LHCN-M2 (cell line): Measurements from ENCODE around the gene SPACA7. TPM values are rescaled to one million over a fixed set of nuclear protein-coding genes. Genes with fewer than 3 reads are reported as not detected.
A peak's percentile ranks its signal among the peaks of the same experiment; 100 is the strongest.
"Not testable (repeated sequence)": the region's sequence is repeated elsewhere in the genome, so short reads cannot be mapped to it uniquely, and the experiment has no call there.

ENCODE experiments used
- DNase-seq: peaks from one replicate; pipeline ENCODE4 v3.0.0-alpha.2; 2012; ENCODE audit warnings: low read depth
- total RNA-seq: library from RNA; depleted of rRNA; stranded (reverse); fragments of >200 nt; gene quantifications from 2 replicates; pipeline ENCODE4 v1.2.3, GENCODE V29; 2014

Gene SPACA7
- total RNA-seq, 1 experiment from 2014 or later = not detected

DNA sequence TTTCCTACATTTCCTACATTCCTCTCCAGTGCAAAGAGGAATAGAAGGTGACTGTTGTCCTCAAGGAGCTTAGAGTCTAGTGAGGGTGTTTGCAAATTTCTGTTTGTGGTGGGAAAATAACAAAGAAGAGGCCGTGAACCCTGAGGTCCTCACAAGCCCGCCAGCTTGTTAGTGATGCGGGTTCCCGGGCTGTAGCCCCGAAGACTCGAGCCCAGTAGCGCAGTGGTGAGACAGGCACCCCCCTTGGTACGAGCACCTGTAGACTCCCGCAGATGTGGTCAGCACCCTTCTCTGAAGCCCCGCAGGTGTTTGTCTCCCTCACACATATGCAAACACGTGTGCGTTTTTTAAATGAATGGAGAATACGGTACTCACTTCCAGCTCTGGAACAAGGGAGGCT, 26.5 kb upstream of the SPACA7 start:
- no peak for DNase-seq

DNA sequence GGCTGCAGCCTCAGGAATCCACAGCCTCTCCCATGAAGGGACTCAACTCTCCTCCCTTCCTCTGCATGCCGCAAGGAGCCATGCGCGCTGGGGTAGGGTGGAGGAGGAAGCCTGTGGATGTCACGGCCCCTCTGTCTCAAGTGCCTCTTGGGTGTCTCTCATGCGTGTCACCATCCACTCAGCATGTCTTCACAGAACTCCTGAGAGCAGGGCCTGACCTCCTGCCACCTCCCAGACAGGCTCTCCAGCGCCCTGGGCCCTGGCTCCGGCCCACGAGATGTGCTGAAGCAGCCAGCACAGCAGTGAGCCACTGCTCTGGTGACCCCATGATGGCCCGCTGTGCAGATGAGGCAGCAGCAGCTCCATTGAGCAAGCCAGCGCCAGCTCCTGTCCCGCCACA, 25.9 kb upstream of the SPACA7 start:
- DNase-seq = no peak

DNA sequence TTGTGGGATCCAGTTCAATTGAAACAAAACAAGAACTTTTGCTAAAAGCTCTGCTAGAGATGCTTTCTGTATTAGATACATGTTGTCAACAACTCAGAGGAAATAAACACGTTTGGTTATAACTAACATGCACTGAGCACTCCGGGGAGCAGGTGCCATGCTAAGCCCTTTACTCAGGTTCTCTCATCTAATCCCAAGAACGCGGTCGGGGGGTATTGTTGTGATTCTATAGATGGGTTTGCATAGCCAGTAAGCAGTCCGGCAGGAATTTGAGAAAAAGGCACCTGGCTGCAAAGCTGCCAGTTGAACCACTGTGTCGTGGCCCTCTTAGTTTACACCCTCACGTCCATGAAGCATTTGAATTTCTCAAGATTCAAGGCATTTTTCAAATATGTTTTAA, 24.3 kb upstream of the SPACA7 start:
- no peak for DNase-seq

DNA sequence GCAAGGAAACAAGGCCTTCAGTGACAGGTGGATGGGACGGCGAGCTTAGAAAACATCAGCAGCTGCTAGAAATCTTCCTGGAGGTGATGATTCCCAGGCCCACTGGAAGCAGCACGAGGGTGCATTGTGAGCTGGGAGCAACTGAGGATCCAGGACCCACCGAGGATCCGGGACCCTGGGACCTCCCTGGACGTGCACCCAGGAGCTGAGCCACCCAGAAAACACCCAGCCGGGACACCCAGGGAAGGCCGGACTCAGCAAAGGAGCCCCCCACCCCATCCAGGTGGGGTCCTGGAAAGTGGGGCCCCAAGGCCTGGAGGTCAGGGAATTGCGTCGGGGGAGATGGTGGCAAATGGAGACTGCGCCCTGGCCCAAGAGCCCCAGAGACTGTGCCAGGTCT, 22.3 kb upstream of the SPACA7 start:
- no peak for DNase-seq

DNA sequence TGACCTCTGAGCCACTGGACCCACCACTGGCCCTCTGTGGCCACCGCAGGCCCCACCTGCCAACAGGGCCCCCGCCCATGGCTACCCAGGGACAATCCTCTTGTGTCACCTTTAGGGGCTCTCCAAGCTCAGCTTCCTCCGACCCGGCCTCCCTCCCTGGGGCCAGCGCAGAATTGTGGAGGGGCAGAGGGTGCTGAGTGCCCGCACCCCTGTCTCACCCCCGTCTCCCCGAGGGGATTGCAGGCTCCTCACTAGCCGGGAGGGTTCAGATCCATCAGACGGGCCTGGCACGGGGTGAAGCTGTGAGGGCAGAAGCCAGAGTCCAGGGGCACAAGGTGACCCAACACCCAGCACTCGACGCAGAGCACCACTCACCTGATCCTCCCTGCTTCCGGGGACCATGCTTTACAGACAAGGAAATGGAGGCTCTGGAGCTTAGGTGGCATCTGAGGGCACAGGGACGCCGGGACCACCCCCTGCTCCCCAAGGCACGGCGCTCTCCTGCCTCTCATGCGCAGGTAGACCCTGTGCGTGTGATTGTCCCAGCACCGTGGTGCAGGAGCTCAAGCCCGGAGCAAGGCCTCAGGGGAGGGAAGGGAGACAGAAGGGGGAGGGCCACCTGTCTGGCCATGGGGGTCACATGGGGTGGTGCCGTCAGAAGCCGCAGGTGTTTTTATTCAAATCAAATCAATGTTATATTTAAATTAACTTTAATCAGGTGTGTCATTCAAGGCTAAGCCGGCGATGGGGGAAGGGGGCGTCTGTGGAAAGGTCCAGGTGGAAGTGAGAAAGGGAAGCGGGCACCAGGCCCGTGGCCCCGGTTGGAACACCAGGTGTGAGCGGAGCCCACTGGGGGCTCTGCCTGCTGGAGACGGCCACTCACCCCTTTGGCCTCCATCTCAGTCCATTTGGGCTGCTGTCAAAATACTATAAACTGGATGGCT, 21.6 kb upstream of the SPACA7 start:
- DNase-seq = no peak

DNA sequence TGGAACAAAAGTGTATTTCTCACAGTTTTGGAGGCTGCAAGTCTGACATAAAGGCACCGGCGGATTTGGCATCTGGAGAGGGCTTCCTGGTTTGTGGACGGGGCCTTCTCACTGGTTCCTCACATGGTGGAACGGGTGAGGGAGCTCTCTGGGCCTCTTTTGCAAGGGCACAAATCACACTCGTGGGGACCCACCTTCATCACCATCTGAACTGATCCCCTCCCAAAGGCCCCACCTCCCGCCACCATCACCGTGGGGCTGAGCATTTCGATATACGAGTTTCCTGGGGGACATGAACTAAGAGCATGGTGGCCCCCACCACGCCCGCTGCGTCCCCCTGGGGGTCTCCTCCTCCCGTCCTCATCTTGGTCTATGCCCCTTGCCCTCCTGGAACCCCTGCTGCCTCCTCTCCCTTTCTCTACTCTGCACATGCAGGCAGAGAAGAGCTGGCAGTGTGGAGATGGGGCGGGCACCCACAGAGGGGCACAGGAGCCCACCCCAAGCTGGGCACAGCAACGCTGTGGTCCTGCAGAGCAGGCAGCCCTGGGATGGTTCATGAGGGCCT, 20.8 kb upstream of the SPACA7 start:
- DNase-seq = no peak

DNA sequence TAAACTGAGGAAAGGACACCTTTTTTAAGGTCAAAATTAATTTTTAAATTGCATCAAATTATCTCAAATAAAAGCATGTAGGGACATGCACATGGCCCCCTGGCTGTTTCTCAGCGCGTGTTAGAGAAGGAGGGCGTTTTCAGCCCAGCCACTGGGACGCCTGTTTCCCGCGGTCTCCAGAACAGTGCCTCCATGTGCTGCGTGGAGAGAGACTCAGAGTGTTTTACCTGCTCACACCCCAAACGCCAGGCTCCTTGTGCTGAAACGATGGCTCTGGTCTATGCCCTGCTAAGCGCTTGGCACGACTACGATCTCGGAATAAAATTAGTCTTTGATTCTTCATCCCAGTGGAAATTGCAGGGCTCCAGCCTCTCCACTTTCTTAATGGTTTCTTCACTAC, 20.0 kb upstream of the SPACA7 start:
- no peak for DNase-seq

DNA sequence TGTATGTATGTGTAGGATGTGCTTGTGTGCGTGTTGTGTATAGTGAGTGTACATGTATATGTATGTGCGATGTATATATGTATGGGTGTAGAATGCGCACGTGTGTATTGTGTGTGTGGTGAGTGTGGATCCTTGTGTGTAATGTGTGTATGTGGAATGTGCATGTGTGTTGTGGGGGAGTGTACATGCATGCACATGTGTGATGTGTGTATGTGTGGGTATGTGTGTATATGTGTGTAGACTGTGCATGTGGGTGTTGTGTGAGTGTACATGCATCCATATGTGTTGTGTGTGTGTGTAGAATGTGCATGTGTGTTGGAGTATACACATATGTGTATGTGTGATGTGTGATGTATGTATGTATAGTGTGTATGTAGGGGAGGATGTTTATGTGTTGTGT, 18.0 kb upstream of the SPACA7 start:
- no peak for DNase-seq

DNA sequence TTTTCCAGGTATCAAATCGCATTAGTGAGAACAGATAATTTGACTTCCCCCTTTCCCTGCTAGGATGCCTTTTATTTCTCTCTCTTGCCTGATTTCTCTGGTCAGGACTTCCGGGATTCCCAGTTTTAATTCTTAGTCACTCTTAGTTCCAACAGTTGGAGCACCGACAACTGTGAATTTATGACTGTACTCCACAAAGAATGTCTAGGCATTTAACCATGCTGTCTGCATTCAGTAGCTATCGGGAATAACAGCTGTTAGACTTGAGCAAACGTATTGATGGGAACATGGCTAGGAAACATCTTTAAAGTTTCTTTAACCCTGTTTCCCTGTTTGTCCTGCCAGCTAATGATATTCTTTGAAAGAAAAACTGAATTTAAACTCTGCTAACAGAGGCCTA, 14.1 kb upstream of the SPACA7 start:
- no peak for DNase-seq

DNA sequence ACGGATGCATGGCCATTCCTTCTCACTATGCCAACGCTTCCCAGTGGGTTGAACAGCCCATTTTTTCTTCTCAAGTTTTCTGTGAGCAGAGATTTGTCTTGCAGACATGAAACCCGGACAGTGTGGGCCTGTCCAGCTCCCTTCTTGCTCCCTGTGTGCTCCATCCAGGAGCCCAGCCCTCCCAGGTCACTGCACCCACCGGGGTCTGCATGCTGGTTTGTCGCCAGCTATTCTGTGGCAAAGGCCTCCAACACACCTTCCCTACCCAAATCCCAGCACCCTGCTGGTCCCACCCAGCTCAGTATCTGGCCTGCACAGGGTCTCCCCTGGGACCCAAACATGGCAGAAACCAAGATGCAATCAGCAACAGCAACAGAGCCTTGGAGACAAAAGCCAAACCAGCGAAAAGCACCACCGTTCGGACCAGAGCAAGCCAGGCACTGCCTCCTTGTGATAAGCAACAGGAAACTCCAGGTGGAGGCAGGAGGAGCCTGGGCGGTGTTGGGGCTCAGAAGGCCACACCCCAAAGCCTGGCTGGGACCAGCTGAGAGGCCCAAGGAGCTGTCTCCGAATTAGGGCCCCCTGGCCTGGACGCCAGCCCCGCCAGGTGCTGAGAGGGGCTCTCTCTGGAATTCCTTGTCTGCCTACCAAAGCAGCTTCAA, 12.2 kb upstream of the SPACA7 start:
- DNase-seq = no peak

DNA sequence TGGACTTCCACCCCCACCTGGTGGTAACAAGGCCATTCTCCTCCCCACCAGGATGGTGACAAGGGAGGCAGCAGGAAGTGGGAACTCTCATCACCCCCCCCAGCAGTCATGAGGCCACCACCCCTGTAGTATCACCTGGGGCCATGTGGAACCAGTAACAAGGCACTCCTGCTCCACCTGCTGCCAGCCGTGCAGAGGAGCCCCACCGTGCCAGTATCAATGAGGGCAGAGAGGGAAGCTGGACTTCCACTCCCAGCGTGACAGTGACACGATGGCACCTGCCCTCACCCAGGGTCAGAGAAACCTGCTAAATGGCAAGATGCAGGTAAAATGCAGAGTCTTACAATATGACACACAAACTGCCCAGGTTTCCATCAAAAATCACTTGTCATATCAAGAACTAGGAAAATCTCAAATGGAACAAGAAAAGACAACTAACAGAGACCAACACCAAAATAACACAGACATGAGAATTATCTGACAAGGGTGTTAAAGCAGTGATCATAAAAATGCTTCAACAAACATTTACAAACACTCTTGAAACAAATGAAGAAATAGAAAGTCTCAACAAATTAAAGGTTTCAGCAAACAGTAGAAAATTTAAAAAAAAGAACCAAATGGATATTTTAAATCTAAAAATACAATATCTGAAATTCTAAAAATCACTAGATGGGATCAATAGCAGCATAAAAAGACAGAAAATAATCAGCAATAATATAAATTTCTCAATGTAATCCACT, 9.1 kb upstream of the SPACA7 start:
- no peak for DNase-seq

DNA sequence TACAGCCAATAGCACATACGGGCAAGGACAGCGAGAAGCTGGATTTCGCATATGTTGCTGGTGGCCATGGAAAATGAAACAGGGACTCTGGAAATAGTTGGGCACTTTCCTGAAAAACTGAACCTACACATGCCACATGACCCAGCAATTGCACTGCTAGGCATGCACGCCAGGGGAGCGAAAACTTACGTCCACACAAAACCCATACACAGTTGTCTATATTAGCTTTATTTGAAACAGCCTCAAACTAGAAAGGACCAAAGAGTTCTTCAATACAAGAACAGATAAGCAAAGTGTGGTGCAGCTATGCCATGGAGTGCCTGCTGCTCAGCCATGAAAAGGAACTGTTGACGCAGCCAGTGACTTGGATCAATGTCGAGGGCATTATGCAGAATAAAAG, 7.3 kb upstream of the SPACA7 start:
- no peak for DNase-seq

DNA sequence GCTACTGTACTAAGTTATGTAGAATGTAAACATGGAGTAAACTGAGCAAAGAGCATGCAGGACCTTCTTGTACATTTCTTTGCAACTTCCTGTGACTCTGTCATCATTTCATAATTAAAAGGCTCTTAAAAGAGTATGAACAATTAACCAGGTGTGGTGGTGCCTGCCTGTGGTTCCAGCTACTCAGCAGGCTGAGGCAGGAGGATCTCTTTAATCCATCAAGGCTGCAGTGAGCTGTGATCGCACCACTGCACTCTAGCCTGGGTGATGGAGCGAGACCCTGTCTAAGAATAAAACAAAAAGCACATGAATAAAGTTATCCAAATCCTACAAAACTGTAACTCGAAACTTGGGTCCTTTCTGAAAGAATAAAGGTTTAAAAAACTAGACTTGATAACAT, 5.8 kb upstream of the SPACA7 start:
- no peak for DNase-seq

DNA sequence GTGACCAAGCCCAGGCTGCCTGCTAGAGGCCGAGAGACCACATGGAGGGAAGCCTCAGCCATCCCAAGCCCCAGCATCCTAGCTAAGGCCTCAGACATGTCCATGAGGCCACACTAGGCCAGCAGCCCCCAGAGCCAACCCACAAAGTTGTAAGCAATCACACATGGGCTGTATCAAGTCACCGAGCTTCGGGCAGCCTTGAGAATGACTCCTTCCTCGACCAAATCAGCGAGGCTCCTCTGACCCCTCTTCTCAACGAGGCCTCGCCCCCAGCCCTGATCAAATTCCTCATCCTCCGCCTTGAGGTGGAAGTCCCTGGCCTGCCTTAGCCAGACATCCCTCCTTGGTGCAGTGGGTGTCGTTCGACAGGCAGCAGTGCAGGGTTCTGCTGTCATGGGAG, 1.9 kb upstream of the SPACA7 start:
- no peak for DNase-seq

DNA sequence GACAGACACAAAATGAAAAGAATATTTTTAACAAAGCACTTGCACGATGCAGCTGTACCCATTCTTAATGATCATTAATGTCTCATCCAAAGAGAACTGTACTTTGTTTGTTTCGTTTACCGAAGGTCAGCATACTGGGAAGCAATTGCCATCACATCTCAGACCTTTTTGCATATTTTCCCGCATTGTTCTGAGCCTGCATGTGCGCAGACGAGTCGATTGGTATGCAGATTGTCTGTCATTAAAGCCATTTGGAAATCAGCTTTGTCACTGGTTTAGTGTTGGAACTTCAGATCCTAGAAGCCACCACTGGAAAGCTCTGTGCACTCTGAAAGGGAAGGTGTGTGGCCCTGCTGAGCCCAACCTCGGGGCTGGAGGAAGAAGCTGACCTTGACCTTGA, 15.6 kb downstream of the SPACA7 start:
- DNase-seq = no peak

DNA sequence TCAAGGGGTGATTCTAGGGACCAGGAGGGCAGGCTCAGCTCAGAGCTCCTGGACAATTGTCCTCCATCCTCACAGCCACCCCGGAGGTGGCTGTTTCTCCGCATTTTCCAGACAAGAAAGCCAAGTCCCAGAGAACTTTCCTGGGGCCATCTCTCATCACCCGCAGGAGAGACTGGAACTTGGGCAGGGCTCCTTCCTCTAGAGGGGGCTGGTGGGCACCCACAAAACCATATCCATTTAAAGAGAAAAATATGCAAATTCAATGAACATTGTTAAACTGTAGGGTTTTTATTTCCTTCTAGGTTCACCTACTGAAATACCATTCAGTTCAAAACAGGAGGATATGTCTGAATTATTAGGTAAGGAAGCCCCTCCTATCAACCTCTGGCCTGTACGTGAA, 16.6 kb downstream of the SPACA7 start:
- DNase-seq = no peak

DNA sequence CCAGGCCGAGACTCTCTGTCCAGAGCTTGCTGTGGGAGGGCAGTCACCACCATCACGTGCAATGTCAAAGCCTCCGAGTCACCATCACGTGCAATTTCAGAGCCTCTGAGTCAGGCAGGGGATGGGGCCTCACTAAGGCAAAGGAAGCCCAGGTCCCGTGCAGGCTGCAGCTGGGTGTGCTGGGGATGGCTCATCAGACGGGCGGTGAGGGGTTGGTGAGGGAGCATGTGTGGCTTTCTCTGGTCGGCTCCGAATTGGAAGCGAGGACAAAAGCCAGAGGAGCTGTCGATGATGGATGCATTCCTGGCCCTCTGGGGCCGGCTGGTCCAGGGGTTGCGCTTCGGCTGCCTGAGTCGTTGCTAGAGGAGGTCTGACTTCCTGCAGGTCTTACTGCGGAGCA, 18.9 kb downstream of the SPACA7 start:
- DNase-seq = peak; percentile 23

DNA sequence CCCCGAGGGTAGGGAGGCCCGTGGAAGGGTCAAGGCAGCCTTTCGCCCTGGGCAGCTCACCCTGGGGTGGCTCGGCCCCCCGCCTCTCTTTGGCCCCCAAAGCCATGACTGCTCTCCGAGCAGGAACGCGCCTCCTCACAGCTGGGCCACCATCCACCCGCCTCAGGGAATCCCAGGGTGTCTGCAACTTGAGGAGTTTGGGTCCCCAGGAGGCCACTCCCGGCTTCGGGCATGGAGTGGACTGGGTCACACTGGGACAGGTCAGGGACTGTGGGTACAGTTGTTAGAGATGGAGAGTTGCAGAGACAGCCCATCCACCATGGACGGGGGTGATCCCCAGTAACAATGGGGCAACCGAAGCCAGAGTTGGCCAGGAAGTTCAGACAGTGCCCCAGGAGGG, 19.8 kb downstream of the SPACA7 start:
- DNase-seq = not testable (repeated sequence)

DNA sequence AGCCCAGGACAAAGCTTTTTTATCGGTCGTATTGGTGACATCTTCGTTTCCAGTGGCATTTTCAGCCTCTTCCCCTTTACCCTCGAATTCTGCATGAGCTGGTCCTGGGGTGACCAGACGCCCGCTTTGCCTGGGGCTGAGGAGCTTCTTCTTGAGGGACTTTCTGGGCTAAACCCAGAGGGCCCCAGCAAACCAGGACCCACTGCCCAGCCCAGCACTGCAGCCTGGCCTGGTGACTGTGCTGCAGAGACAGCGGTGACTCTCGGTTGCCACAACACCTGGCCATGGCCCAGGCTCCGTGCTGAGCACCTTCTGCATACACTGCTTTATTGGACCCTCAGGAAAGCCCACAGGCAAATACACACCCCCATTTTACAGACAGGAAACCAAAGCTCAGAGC, 21.0 kb downstream of the SPACA7 start:
- DNase-seq = no peak

DNA sequence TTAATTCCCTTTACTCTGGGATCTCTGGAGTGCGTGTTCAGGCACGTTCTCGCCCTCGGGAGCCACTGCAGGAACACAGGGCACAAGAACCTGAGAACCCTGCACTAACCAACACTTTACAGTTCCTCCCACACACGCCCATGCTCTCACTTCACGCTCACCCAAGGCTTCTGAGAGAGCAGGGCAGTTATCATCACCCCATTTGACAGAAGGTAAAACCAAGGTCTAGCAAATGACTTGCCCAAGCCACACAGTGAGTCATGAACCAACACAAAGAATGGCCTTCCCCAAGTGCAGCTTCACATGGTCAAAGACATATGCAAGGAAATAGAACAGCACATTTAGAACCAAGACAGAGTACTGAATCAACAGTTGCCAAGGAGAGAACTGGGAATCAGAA, 22.2 kb downstream of the SPACA7 start:
- not testable (repeated sequence) for DNase-seq

DNA sequence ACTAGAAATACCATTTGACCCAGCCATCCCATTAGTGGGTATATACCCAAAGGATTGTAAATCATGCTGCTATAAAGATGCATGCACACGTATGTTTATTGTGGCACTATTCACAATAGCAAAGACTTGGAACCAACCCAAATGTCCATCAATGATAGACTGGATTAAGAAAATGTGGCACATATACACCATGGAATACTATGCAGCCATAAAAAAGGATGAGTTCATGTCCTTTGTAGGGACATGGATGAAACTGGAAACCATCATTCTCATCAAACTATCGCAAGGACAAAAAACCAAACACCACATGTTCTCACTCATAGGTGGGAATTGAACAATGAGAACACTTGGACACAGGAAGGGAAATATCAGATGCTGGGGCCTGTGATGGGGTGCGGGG, 33.7 kb downstream of the SPACA7 start:
- not testable (repeated sequence) for DNase-seq

DNA sequence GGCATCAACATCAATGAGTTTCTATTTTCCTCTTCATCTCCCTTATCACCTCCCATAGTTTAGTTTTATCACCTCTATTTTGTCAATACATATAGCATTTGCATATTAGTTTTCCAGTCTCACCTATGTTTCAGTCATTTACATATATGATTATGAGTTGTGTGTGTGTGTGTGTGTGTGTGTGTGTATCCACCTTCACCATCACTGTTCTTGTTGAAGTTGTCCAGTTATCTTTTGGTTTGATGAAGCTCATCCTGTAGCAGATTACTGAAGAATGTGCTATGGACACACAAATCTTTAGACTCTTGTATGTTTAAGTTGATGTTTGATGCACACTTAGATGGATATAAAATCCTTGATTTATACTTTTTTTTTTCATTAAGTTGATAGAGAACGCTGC, 40.5 kb downstream of the SPACA7 start:
- DNase-seq = no peak
